HG02642 (cell line): ENCODE results near the gene VWA1.

Source experiments
- ATAC-seq: cut with Tn5 transposase; IDR thresholded peaks from one replicate; pipeline ENCODE4 v1.9.1; 2021; ENCODE audit warnings: mild to moderate bottlenecking; ENCODE audit not compliant: unreplicated experiment, poor library complexity

The VWA1 gene

GRCh38 chr1:1435106-1435903 is at the start of gene VWA1:
Gene VWA1 (plus strand): TSS chr1:1435690. CDS start chr1:1435749, 59 bp downstream.
- peak; percentile 45 for ATAC-seq

GRCh38 chr1:1385931-1386330 is 49.6 kb upstream of the VWA1 start:
- ATAC-seq = no peak

GRCh38 chr1:1387098-1388077 is 48.1 kb upstream of the VWA1 start:
- no peak for ATAC-seq

- ATAC-seq = no peak
These were observed 47.4 kb upstream of the VWA1 start for GRCh38 chr1:1388078-1388472.

- no peak for ATAC-seq
These were observed 44.8 kb upstream of the VWA1 start for GRCh38 chr1:1390675-1391074.

- ATAC-seq = no peak
These were observed 44.3 kb upstream of the VWA1 start for GRCh38 chr1:1391225-1391624.

GRCh38 chr1:1393014-1393413 is 42.5 kb upstream of the VWA1 start:
- ATAC-seq = no peak

GRCh38 chr1:1393428-1393827 is 42.1 kb upstream of the VWA1 start:
- no peak for ATAC-seq

- no peak for ATAC-seq
These were observed 41.4 kb upstream of the VWA1 start for GRCh38 chr1:1394116-1394515.

- ATAC-seq = no peak
These were observed 40.3 kb upstream of the VWA1 start for GRCh38 chr1:1395166-1395565.

GRCh38 chr1:1397839-1398523 is 37.5 kb upstream of the VWA1 start:
- ATAC-seq = no peak

- peak; percentile 25 for ATAC-seq
These were observed 36.8 kb upstream of the VWA1 start for GRCh38 chr1:1398677-1399186.

- ATAC-seq = peak; percentile 89
These were observed 36.2 kb upstream of the VWA1 start, which contains the start of gene CCNL2 for GRCh38 chr1:1399187-1399871. Gene CCNL2 (minus strand): TSS chr1:1399335. CDS start chr1:1399306, 29 bp downstream.

GRCh38 chr1:1399872-1400575 is 35.5 kb upstream of the VWA1 start:
- ATAC-seq = no peak

- no peak for ATAC-seq
These were observed 34.7 kb upstream of the VWA1 start for GRCh38 chr1:1400576-1401456.

GRCh38 chr1:1401457-1402010 is 34.0 kb upstream of the VWA1 start:
- no peak for ATAC-seq

- no peak for ATAC-seq
These were observed 33.2 kb upstream of the VWA1 start for GRCh38 chr1:1402072-1402900.
